Naive thymus-derived CD8-positive, alpha-beta T cell (primary cell): ENCODE measurements around the gene BACH1. TPM values are rescaled to one million over a fixed set of nuclear protein-coding genes. Genes with fewer than 3 reads are reported as not detected.

Experiments used
- polyA plus RNA-seq, 3 donors: library from polyadenylated mRNA; unstranded; fragments of 300-500 nt; fragmentation: Illumina TruSeq; gene quantifications; one replicate each; pipeline ENCODE4 v1.2.3, GENCODE V29; 2021
- total RNA-seq, 8 experiments: library from RNA in 2 of 8; stranded (reverse) in 2 of 8; gene quantifications; one replicate each; pipeline ENCODE4 v1.2.3 and lab custom pipeline; 2021 to 2026

The BACH1 gene
- total and polyA plus RNA-seq, 5 experiments from 2014 or later: 22.5 to 62.1 (median 25.6) TPM

Other genes starting within 250 kb of the BACH1 start
- gene CCT8, start 225.3 kb upstream of the BACH1 start, total RNA-seq: 100 to 1,000 TPM; 145 to 148 TPM
- 100 to 1,000 TPM; 130 to 182 (median 168) TPM for gene CCT8, start 225.3 kb upstream of the BACH1 start, polyA plus RNA-seq
- gene MAP3K7CL, start 168.3 kb upstream of the BACH1 start, total RNA-seq: 10 to 100 TPM; 13.1 to 13.5 TPM
- 1 to 10 TPM; 2.6 to 6.5 (median 5.4) TPM for gene MAP3K7CL, start 168.3 kb upstream of the BACH1 start, polyA plus RNA-seq